ENCODE results near the gene MYO3B. TPM values are rescaled to one million over a fixed set of nuclear protein-coding genes. Genes with fewer than 3 reads are reported as not detected.

MYO3B gene
- total RNA-seq, 1 donor from 2014 or later, result 0.17 TPM

DNA sequence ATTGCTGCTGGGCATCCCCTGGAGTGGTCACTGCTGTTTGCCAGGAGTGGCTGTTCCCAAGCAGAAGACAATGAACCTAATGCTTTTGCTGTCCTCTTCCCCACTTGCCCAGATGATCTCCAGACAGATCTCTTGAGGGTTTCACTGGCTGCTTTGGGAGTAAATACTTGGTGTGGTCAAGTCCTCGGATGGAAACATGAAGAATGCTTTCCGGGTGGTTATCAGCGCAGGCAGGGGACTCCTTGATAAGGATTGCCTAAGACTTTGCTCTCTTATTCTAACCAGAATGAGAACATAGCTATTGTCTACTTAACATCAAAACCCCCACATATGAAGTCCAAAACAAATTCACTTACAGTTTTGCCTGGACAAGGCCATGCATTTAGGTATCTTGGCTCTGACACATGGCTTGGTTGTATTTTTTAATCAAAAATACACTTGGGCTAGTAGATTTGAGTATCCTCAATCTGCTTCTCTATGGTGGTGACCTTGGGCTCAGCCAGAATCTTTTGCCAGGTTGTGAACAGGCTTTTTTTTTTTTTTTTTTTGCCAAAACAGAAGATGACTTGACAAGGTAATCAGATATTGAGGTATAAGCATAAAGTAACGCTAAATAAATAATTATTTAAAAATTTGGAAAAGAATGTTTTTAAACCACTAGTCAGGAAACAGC is 34.8 kb upstream of the MYO3B start:
- no peak for TF ChIP-seq CTCF (IDR thresholded peaks at IDR 0.05)
- Histone ChIP-seq H3K36me3 (no peaks in the 10 kb centered on the region), H3K9me3 (no peaks in the 10 kb centered on the region), H3K4me1 (no peaks in the 10 kb centered on the region), H3K27me3 (no peaks in the 10 kb centered on the region), H3K27ac (no peak overlapping the region), H3K4me3 (no peak overlapping the region)
- intact Hi-C loops (cut with DNase I), result no loop called here
- ATAC-seq (no peak), DNase-seq (no peak)

- no peak for ATAC-seq
- no peaks in the 10 kb centered on the region for H3K27me3 ChIP-seq
- H3K27ac ChIP-seq, result no peak overlapping the region
- H3K4me1 ChIP-seq, result no peaks in the 10 kb centered on the region
- H3K9me3 ChIP-seq, result no peaks in the 10 kb centered on the region
- H3K4me3 ChIP-seq, result no peak overlapping the region
- no peaks in the 10 kb centered on the region for H3K36me3 ChIP-seq
- intact Hi-C loops (cut with DNase I), result no loop called here
- no peak for TF ChIP-seq CTCF (IDR thresholded peaks at IDR 0.05)
- no peak for DNase-seq
Observed at GRCh38 chr2:170144761-170145160, 33.2 kb upstream of the MYO3B start.

- no peaks in the 10 kb centered on the region for H3K36me3 ChIP-seq
- no peaks in the 10 kb centered on the region for H3K4me1 ChIP-seq
- ATAC-seq (no peak), DNase-seq (no peak)
- intact Hi-C loops (cut with DNase I), result no loop called here
- H3K4me3 ChIP-seq, result no peak overlapping the region
- no peaks in the 10 kb centered on the region for H3K9me3 ChIP-seq
- no peak overlapping the region for H3K27ac ChIP-seq
- TF ChIP-seq CTCF (IDR thresholded peaks at IDR 0.05), result no peak
- no peaks in the 10 kb centered on the region for H3K27me3 ChIP-seq
Observed at GRCh38 chr2:170145191-170145590, 32.8 kb upstream of the MYO3B start.

DNA sequence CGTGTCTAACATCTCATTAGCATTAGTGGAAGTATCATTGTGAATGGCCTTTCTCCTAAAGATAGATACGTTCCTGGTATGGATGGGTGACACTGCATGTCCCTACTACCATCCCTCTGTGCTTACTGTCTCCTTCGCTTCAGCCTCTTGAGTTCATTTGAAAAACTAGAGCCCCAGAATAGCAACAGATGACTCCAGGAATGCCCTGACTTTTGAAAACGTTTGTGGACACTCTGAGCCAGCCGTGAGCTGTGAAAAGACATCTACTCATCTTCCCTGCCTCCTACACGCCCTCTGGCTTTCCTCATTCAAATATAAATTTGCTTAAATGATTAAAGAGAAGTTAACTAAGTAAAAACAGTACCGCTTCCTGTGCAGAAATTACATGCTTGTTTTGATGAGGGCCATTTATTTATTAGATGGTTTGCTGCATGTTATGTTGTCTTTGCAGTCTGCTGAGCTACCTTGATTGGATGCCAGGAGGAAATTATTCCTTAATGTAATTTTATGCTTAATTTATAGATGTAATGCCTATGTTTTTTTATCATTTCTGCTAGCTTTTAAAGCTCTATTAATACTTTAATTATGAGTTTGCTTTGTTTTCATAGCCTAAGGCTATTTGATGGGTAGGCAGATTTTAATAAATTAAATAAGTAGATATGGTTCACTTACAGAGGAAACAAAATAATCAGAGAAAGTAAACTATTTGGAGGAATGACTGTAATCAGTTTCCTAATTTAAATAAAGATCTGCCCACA is 32.1 kb upstream of the MYO3B start:
- TF ChIP-seq CTCF (IDR thresholded peaks at IDR 0.05), result no peak
- no peaks in the 10 kb centered on the region for H3K9me3 ChIP-seq
- DNase-seq (no peak), ATAC-seq (no peak)
- H3K4me1 ChIP-seq, result no peaks in the 10 kb centered on the region
- no peak overlapping the region for H3K27ac ChIP-seq
- no peaks in the 10 kb centered on the region for H3K27me3 ChIP-seq
- no peak overlapping the region for H3K4me3 ChIP-seq
- no peaks in the 10 kb centered on the region for H3K36me3 ChIP-seq
- intact Hi-C loops (cut with DNase I), result no loop called here

DNA sequence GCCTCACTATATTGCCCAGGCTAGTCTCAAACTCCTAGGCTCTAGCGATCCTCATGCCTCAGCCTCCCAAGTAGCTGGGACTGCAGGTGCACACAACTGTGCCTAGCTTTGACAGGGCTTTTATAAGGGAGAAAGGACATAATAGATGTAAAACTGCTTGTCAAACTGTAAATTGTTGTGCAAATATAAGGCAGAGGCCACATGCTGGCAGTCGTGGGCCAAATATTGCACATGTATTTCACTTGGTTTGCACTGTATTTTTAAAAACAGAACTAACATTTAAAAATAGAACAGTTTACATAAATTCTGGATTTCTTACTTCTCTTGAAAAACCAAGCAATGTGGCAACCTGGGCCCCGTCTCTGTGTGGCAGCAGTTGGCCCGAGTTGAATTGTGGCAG is 31.2 kb upstream of the MYO3B start:
- Histone ChIP-seq H3K4me1 (no peaks in the 10 kb centered on the region), H3K36me3 (no peaks in the 10 kb centered on the region), H3K27ac (no peak overlapping the region), H3K9me3 (no peaks in the 10 kb centered on the region), H3K4me3 (no peak overlapping the region), H3K27me3 (no peaks in the 10 kb centered on the region)
- ATAC-seq (no peak), DNase-seq (no peak)
- TF ChIP-seq CTCF (IDR thresholded peaks at IDR 0.05), result no peak
- intact Hi-C loops (cut with DNase I), result no loop called here

Measured in upper lobe of right lung (tissue), 1 donor.